GM21423 (cell line): ENCODE data around the gene KIF2B.
"Not testable (repeated sequence)": the region's sequence is repeated elsewhere in the genome, so short reads cannot be mapped to it uniquely, and the experiment has no call there.

ENCODE experiments used
- ATAC-seq: cut with Tn5 transposase; IDR thresholded peaks from one replicate; pipeline ENCODE4 v1.9.1; 2021; ENCODE audit warnings: mild to moderate bottlenecking, moderate library complexity; ENCODE audit not compliant: unreplicated experiment

The KIF2B gene

GRCh38 chr17:53822764-53823163 is at the start of gene KIF2B:
Gene KIF2B (plus strand): TSS chr17:53822927. CDS start chr17:53823034, 107 bp downstream.
- no peak for ATAC-seq

GRCh38 chr17:53780320-53780719 is 42.4 kb upstream of the KIF2B start:
- ATAC-seq, result no peak

GRCh38 chr17:53791551-53791950 is 31.2 kb upstream of the KIF2B start:
- no peak for ATAC-seq

- ATAC-seq, result no peak
Observed at GRCh38 chr17:53792451-53792850, 30.3 kb upstream of the KIF2B start.

- no peak for ATAC-seq
Observed at GRCh38 chr17:53792997-53793396, 29.7 kb upstream of the KIF2B start.

GRCh38 chr17:53794875-53795274 is 27.9 kb upstream of the KIF2B start:
- ATAC-seq, result no peak

GRCh38 chr17:53796642-53797041 is 26.1 kb upstream of the KIF2B start:
- ATAC-seq, result no peak

- ATAC-seq, result no peak
Observed at GRCh38 chr17:53797501-53797900, 25.2 kb upstream of the KIF2B start.

GRCh38 chr17:53804437-53804836 is 18.3 kb upstream of the KIF2B start:
- no peak for ATAC-seq

- no peak for ATAC-seq
Observed at GRCh38 chr17:53806473-53806872, 16.3 kb upstream of the KIF2B start.

- ATAC-seq, result no peak
Observed at GRCh38 chr17:53807286-53807685, 15.4 kb upstream of the KIF2B start.

- no peak for ATAC-seq
Observed at GRCh38 chr17:53818271-53818670, 4.5 kb upstream of the KIF2B start.

- no peak for ATAC-seq
Observed at GRCh38 chr17:53818929-53819328, 3.8 kb upstream of the KIF2B start.

- no peak for ATAC-seq
Observed at GRCh38 chr17:53819956-53820355, 2.8 kb upstream of the KIF2B start.

- no peak for ATAC-seq
Observed at GRCh38 chr17:53823341-53824050, 769 bp downstream of the KIF2B start.

- ATAC-seq, result not testable (repeated sequence)
Observed at GRCh38 chr17:53834771-53835170, 12.0 kb downstream of the KIF2B start.

- ATAC-seq, result no peak
Observed at GRCh38 chr17:53837131-53837530, 14.4 kb downstream of the KIF2B start.

- no peak for ATAC-seq
Observed at GRCh38 chr17:53844491-53845107, 21.9 kb downstream of the KIF2B start.

GRCh38 chr17:53871128-53871527 is 48.4 kb downstream of the KIF2B start:
- ATAC-seq, result not testable (repeated sequence)
